HepG2 (cell line): ENCODE results near the gene GPR32. TPM values are rescaled to one million over a fixed set of nuclear protein-coding genes. Genes with fewer than 3 reads are reported as not detected.
A peak's percentile ranks its signal among the peaks of the same experiment; 100 is the strongest.

Experiments used
- AGO2 ChIP-seq: fragments of 200-400 bp; formaldehyde crosslinking; optimal IDR thresholded peaks from 2 replicates; pipeline ENCODE3; 2017; ENCODE audit warnings: mild to moderate bottlenecking, low read depth, low read length, moderate library complexity
- ATF1 ChIP-seq: IDR thresholded peaks from 2 replicates; pipeline ENCODE4 v1.6.1; 2016; ENCODE audit warnings: mild to moderate bottlenecking, control low read depth
- E2F2 ChIP-seq: sonication (generic); formaldehyde crosslinking; IDR thresholded peaks from 2 replicates; pipeline ENCODE4 v1.4.0; 2020; ENCODE audit warnings: missing genetic modification reagents, borderline replicate concordance
- ELF3 ChIP-seq: IDR thresholded peaks from 2 replicates; pipeline ENCODE4 v1.6.1; 2016; ENCODE audit warnings: missing genetic modification reagents, missing compliant biosample characterization
- MAF1 ChIP-seq: sonication (generic); formaldehyde crosslinking; IDR thresholded peaks from 2 replicates; pipeline ENCODE4 v1.5.0; 2020; ENCODE audit warnings: missing genetic modification reagents, borderline replicate concordance
- MAX ChIP-seq: IDR thresholded peaks from 2 replicates; pipeline ENCODE4 v1.6.1; 2012; ENCODE audit warnings: inconsistent platforms
- SMYD3 ChIP-seq: sonication (generic); formaldehyde crosslinking; IDR thresholded peaks from 2 replicates; pipeline ENCODE4 v1.8.1; 2023; ENCODE audit warnings: mild to moderate bottlenecking, missing genetic modification reagents
- SRSF4 ChIP-seq: fragments of 200-400 bp; formaldehyde crosslinking; IDR thresholded peaks from one replicate; pipeline ENCODE4 v1.6.1; 2018; ENCODE audit warnings: mild to moderate bottlenecking, low read depth, low read length, moderate library complexity; ENCODE audit not compliant: poor library complexity, severe bottlenecking
- TFDP1 ChIP-seq: IDR thresholded peaks from 2 replicates; pipeline ENCODE4 v1.6.1; 2016; ENCODE audit warnings: missing compliant biosample characterization, missing genetic modification reagents, borderline replicate concordance
- THAP9 ChIP-seq: sonication (generic); formaldehyde crosslinking; IDR thresholded peaks from 2 replicates; pipeline ENCODE4; 2020; ENCODE audit warnings: missing genetic modification reagents, mild to moderate bottlenecking, borderline replicate concordance
- ZBTB33 ChIP-seq: sonication (generic); formaldehyde crosslinking; IDR thresholded peaks from 2 replicates; pipeline ENCODE4 v1.4.0; 2020; ENCODE audit warnings: missing genetic modification reagents
- ZFP1 ChIP-seq: IDR thresholded peaks from 2 replicates; pipeline ENCODE4 v1.6.1; 2016
- ZFX ChIP-seq: sonication (generic); formaldehyde crosslinking; IDR thresholded peaks from 2 replicates; pipeline ENCODE4 v1.4.0; 2020; ENCODE audit warnings: mild to moderate bottlenecking, low read depth, missing genetic modification reagents, moderate library complexity
- ZNF329 ChIP-seq: sonication (generic); formaldehyde crosslinking; IDR thresholded peaks from 2 replicates; pipeline ENCODE4 v1.9.0; 2021; ENCODE audit warnings: low read depth, mild to moderate bottlenecking, missing genetic modification reagents
- ZNF362 ChIP-seq: sonication (generic); formaldehyde crosslinking; IDR thresholded peaks from 2 replicates; pipeline ENCODE4 v1.4.0; 2020; ENCODE audit warnings: missing genetic modification reagents, mild to moderate bottlenecking, borderline replicate concordance
- ZNF501 ChIP-seq: sonication (generic); formaldehyde crosslinking; IDR thresholded peaks from 2 replicates; pipeline ENCODE4 v1.5.1; 2020; ENCODE audit warnings: mild to moderate bottlenecking, moderate library complexity, missing genetic modification reagents
- ZNF616 ChIP-seq: sonication (generic); formaldehyde crosslinking; IDR thresholded peaks from 2 replicates; pipeline ENCODE4 v1.5.0; 2020; ENCODE audit warnings: low read depth, mild to moderate bottlenecking, missing genetic modification reagents
- ZSCAN12 ChIP-seq: sonication (generic); formaldehyde crosslinking; IDR thresholded peaks from 2 replicates; pipeline ENCODE4 v1.9.0; 2021; ENCODE audit warnings: mild to moderate bottlenecking, missing genetic modification reagents
- polyA plus RNA-seq, 8 experiments: library from polyadenylated mRNA; depleted of rRNA in 3 of 8; stranded (reverse) in 7 of 8; unstranded in 1 of 8; fragments of >200 nt; fragmentation: Illumina TruSeq in 4 of 8; extraction: Trizol in 4 of 8; gene quantifications; 2 replicates each; pipeline versions ENCODE4 v1.2.1 to v1.2.3, GENCODE V29; 2011 to 2016; ENCODE audit warnings: low read depth in 4 of 8, missing spikeins in 1 of 8, mixed read lengths in 1 of 8; ENCODE audit not compliant: insufficient read depth in 1 of 8
- total RNA-seq, 5 experiments: library from RNA; depleted of rRNA; stranded (reverse); fragments of >200 nt; fragmentation: Illumina TruSeq; extraction: Trizol; gene quantifications; 2 replicates each; pipeline ENCODE4 v1.2.3, GENCODE V29; 2016; ENCODE audit warnings: low read depth in 1 of 5

The GPR32 gene
- total and polyA plus RNA-seq, 2 of the 13 experiments (the other 11 are each of a cell fraction or from before 2014, with no cell fraction given): not detected

- TF ChIP-seq SMYD3 (CRISPR knock-in tag) (0 out of 2 replicates have a peak, but pooled peaks have one; percentile 29), ELF3 (CRISPR knock-in tag) (no peak), MAF1 (no peak), ZFP1 (CRISPR knock-in tag) (0 out of 2 replicates have a peak, but pooled peaks have one; percentile 6), ZNF616 (peak; percentile 19; the same call in 1 of the 2 replicates), AGO2 (peak; percentile 66), SRSF4 (no peak), ZSCAN12 (no peak), MAX (peak; percentile 70), ATF1 (CRISPR knock-in tag) (peak; percentile 81), ZNF501 (CRISPR knock-in tag) (peak; percentile 96), ZNF362 (CRISPR knock-in tag) (no peak), ZNF329 (CRISPR knock-in tag) (no peak), THAP9 (peak; percentile 74; the same call in 1 of the 2 replicates), E2F2 (CRISPR knock-in tag) (no peak; the same call in 1 of the 2 replicates), TFDP1 (CRISPR knock-in tag) (peak; percentile 96), ZFX (CRISPR knock-in tag) (peak; percentile 65), ZBTB33 (CRISPR knock-in tag) (0 out of 2 replicates have a peak, but pooled peaks have one; percentile 10)
Observed at GRCh38 chr19:50804420-50805272, 34.4 kb downstream of the GPR32 start (continued).
